HFF-Myc (cell line): Measurements from ENCODE around the gene RGL1.
A peak's percentile ranks its signal among the peaks of the same experiment; 100 is the strongest.
"Not testable (repeated sequence)": the region's sequence is repeated elsewhere in the genome, so short reads cannot be mapped to it uniquely, and the experiment has no call there.

ENCODE experiments used
- DNase-seq: peaks from one replicate; pipeline ENCODE4 v3.0.0-alpha.2; 2011; ENCODE audit warnings: low read depth; ENCODE audit errors: extremely low read depth
- H3K4me3 ChIP-seq: replicated peaks from 2 replicates; pipeline ENCODE4 v1.5.1; 2011; ENCODE audit warnings: low read depth, mild to moderate bottlenecking, control low read depth, low read length
- CTCF ChIP-seq: IDR thresholded peaks from 2 replicates; pipeline ENCODE4 v1.5.1; 2012; ENCODE audit warnings: mild to moderate bottlenecking, low read depth, low read length, control low read depth; ENCODE audit errors: missing control alignments

Gene RGL1

DNA sequence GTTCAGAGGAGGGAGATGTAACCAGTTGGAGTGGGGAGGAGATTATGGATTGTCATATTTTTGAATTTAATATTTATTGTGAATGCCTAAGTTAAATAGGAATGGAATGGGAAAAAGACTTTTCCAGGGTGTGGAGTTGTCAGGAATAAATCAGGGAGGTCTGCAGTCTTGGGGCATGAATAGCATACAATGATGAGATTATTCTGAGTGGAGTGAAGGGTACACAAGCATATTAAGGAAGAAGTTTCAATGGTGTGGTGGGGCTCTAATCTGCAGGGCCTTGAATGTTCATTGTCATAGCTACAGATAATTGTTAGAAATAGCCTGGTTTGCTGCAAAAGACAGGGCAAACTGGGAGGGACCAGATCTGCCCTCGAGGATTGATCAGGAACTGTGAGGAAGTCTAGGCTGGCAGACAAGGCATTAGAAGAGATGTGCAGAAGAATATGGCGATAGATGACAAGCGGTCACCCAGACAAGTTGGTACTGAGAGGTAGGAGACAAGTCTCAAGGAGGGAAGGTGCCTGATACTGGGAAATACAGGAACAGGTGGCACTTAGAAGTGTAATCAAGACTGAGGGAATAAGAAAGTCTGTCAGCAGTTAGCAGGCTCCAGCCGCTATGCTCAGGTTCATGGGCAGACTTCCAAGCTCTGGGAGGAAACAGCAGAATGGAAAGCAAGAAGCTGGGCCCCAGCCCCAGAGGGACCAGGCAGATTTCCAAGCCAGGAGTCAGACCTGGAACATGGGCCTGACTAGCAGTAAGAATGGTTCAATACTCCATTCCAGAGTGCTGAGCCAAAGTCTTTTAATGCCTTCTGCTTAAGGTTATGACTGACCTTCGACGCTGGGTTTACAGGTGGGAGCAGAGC lies 20.9 kb upstream of the RGL1 start:
- TF ChIP-seq CTCF, result no peak
- no peak overlapping the region for H3K4me3 ChIP-seq
- DNase-seq, result peak; percentile 40

GRCh38 chr1:183785921-183786320 lies 19.0 kb upstream of the RGL1 start:
- not testable (repeated sequence) for H3K4me3 ChIP-seq, DNase-seq

GRCh38 chr1:183787704-183788103 lies 17.2 kb upstream of the RGL1 start:
- no peak for TF ChIP-seq CTCF
- no peak overlapping the region for H3K4me3 ChIP-seq
- no peak for DNase-seq

GRCh38 chr1:183791319-183791718 lies 13.6 kb upstream of the RGL1 start:
- no peak for DNase-seq
- TF ChIP-seq CTCF, result no peak
- no peak overlapping the region for H3K4me3 ChIP-seq

DNA sequence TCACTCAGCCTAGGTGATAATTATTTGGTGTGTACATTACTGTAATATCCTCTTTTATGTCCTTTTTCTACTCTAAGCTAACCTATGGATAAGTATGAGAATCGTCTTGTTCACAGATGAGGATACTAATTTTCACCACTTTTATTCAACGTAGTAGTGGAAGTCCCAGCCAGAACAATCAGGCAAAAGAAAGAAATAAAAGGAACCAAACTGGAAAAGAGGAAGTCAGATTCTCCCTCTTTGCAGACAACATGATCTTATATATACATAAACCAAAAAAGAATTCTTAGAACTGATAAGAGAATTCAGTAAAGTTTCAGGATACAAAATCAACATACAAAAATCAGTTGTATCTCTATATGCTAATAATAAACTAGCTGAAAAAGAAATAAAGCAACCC lies 12.6 kb upstream of the RGL1 start:
- no peak for DNase-seq
- no peak for TF ChIP-seq CTCF
- H3K4me3 ChIP-seq, result no peak overlapping the region

GRCh38 chr1:183794088-183794487 lies 10.8 kb upstream of the RGL1 start:
- TF ChIP-seq CTCF, result no peak
- DNase-seq, result no peak
- no peak overlapping the region for H3K4me3 ChIP-seq

DNA sequence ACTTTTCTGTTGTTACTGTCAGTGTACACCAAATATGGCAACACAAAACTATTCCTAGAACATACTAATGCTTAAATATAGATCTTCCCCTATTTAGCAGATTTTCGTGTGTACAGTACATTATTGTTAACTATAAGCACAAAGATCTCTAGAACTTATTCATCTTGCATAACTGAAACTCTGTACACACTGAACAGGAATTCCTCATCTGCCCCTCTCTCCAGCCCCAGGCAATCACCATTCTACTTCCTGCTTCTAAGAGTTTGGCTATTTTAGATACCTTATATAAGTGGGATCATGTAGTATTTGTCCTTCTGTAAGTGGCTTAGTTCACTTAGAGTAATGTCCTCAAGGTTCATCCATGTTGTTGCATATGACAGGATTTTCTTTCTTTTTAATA lies 4.5 kb upstream of the RGL1 start:
- TF ChIP-seq CTCF, result no peak
- no peak overlapping the region for H3K4me3 ChIP-seq
- no peak for DNase-seq
